ENCODE data around the gene C10orf88.

GRCh38 chr10:122957474-122957873, 3.4 kb upstream of the C10orf88 start:
- TF ChIP-seq CTCF (IDR thresholded peaks at IDR 0.05; ENCODE audit: poor library complexity) (no peak), EZH2 (IDR thresholded peaks at IDR 0.05; ENCODE audit: borderline replicate concordance) (no peak), EZH2phosphoT487 (IDR thresholded peaks at IDR 0.05; ENCODE audit: low read depth, severe bottlenecking, unreplicated experiment) (no peak)
